ENCODE measurements around the gene PYDC2.
"Not testable (repeated sequence)": the region's sequence is repeated elsewhere in the genome, so short reads cannot be mapped to it uniquely, and the experiment has no call there.

PYDC2 gene

DNA sequence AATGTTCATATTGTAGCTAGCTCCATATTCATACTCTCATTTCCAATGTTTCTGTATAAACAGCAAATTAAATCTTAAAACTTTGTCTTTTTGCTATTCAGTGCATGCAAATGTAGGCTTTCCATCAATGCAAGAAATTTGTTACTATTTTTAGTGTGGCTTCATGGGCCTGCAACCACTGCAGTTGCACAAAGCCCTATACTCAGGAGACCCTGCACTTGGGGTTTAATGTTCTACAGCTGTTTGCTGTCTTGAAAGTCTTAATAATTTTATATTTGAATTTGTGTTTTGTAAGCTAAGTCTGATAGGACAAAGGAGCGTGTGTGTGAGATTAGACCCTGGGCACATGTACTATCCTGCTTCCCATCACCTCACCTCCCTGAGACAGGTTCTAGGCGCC lies 9.6 kb downstream of the PYDC2 start:
- DNase-seq (ENCODE audit: low spot score): no peak

DNA sequence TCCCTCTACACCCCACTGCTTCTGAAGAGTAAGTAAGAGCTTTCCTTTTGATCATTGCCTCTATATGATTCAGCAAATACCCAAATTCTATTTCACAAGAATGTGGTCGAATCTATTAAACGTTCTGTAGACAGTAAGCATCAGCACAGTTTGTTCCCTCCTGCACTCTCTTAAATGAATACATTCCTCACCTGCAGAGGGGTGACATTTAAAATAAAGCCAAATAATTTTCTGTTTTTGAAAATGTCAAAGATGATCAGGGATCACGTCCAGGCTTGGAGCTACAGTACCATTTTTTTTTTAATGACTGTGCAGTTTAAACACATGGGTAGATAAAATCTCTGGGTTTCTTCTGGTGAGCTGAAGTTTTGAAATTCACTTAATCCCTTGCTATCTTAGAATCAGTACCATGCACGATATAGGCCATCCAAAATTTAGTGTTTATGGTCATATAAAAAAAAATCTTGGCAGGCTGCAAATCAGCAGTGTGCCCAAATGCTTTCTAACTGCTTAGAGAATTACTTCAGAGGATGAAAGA lies 12.8 kb downstream of the PYDC2 start:
- no peak for DNase-seq (ENCODE audit: low spot score)

DNA sequence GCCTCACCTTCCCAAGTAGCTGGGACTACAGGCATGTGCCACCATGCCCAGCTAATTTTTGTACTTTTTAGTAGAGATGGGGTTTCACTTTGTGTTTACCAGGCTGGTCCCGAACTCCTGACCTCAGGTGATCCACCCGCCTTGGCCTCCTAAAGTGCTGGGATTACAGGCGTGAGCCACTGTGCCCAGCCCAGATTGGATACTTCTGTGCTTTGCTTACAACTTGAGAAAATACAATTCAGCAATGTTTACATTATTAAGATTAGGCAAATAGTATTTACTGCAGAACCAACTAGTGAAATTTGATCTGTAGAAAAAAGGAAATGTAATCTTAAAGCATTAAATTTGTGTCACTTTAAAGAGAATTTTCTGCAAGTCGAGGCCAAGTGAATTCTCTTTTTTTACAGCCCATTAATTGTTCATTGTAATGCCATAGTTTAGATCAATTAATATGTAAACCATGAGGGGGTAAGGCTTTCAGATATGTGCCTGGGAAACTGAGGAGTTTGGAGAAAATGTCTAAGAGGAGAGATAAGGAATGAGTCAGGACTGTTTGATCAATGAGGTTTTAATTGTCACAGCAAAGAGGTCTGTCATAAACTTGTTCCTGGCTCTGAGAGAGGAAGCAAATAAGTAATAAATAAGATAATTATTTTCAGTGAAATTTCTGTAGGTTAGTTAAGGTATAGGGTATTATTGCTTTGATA lies 15.3 kb downstream of the PYDC2 start:
- no peak for DNase-seq (ENCODE audit: low spot score)

DNA sequence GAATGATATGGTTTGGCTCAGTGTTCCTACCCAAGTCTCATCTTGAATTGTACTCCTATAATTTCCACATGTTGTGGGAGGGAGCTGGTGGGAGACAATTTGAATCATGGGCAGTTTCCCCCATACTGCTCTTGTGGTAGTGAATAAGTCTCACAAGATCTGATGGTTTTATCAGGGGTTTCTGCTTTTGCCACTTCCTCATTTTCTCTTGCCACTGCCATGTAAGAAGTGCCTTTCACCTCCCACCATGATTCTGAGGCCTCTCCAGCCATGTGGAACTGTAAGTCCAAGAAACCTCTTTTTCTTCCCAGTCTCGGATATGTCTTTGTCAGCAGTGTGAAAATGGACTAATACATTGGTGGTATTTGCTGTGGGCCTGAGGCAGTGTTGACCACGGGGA lies 23.0 kb downstream of the PYDC2 start:
- DNase-seq (ENCODE audit: low spot score): not testable (repeated sequence)

DNA sequence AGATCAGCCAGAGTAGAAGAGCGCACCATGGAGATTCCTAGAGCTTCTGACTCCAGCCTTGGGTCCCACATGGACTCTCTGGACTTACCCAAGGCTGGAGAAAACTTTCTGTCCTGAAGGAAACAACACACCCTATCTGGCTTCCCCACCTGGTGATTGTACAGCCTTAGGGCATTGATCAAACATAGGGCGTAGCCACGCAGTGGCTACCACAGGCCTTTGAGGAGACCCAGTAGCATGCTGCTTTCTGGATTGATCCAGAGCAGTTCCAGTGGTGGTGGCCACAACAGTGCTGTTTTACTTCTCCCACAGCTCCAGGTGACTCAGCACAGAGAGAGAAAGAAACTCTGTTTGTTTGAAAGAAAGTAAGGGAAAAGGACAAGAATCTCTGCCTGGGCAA lies 23.5 kb downstream of the PYDC2 start:
- no peak for DNase-seq (ENCODE audit: low spot score)

DNA sequence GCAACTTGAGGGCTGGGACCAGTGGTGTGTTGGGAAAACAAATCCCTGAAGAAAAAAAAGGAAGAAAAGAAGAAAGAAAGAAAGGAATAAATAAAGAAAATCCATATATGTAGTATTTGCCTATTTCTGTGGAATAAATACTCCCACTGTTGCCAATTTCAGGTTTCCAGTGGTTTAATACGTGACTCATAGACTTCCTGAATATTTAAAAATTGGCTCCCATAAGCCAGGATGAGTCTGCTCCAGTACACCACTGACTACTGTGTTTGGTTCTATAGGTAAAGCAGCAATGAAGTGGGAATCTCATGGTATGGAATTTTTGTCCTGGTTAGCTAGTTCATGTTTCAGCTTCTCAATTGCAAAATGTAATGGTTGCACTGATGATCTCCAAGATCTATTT lies 31.6 kb downstream of the PYDC2 start:
- DNase-seq (ENCODE audit: low spot score): peak; percentile 29

DNA sequence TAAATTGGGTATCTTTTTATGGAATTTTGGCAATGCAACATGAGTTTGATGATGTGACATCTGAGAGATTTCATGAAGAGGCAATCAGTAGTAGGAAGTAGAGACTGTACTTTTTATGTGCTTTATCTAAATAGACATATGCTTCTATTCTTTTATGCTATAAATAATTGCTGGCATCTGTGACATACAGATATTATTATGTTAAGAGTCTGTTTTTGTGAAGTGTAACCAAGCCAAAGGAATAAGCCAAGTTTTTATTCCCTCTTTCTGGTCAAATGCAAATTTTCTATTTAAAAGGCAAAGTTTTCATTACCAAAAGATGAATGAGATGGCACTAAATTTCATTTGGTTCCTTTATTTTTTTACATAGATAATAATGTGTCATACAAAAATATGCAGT lies 32.4 kb downstream of the PYDC2 start:
- no peak for DNase-seq (ENCODE audit: low spot score)

DNA sequence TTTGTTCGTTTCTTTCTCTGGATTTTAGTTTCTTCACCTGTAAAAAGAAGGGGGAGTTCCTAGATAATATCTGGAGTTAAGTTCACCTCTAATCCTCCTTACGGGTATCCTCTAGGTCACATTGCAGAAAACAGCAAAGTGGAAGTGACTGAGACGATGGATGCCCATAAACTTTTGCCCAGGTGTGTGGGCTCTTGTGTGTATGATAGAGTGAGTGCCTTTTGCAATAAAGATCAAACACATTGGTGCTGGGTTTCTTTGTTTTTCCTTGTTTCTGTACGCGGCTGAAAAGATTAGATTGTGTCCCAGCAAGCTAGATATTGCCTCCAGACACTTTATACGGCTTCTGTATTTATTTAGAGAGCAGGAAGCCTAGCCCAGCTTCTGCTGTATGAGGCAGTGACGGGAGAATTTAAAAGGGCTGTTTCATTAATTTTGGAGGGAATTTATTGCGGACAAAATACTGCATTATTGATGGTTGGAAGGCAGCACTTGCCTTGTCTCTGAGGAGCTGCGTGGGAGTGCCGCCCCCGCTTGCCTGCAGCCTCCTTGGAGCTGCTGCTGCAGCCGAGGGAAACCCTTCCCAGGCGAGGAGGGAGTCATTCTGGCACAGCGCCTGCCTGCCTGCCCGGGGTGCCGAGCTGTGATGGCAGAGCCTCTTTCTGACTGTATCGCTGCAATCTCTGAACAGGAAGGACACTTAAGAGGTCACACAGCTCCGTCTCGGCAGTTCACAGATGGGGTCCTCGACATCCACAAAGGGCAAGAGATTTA lies 38.5 kb downstream of the PYDC2 start:
- DNase-seq (ENCODE audit: low spot score): peak; percentile 46

DNA sequence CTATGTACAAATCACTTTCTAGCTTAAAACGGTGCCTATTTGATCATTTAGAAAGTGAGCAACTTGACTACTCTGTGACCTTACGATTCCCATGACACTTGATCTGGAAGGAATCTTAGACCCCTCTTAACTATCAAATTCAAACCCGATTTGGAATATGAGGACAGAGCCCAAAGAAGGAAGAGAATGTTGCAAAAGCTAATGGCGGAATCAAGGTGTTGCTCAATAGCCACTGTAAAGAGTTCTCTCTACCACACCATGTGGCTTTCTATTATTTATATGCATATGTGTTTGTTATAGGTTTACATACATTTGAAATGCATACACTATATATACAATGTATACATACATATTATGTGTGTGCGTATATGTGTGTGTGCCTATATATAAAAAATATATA lies 39.9 kb downstream of the PYDC2 start:
- no peak for DNase-seq (ENCODE audit: low spot score)

DNA sequence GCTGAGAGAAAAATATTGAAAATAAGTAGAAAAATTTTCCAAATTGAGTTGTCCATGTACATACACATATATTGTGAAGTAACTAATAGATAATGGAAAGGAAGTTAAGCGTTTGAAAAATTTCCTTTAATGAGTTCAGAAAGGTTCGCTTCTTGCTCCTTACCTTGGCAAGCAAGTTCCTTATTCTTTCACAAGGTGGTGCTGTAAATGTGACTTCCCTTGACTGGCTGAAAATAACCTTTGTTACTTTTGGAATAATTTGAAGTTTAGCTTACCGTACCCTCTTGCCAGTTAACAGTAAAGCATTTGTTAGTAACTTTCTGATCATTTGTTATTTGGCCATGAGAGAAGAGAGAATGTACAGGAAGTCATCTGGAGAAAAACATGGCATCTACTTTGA lies 41.6 kb downstream of the PYDC2 start:
- DNase-seq (ENCODE audit: low spot score): peak; percentile 19

DNA sequence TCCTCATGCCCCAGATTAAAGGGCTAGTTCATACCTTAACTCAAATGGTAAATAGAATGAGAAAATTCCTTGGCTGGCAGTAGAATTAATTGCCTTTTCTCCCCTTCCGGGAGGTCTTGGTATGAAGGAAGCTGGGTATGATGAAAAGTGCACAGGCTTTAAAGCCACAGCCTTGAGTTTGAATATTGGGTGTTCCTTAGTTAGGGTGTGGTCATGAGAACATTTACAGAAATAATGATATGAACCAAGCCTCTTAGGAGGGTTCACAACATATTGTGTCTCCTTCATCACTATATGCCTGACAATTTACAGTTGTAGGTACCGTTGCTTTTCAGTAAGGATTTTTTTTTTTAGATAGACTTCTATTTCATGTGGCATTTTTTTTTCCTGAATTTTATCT lies 48.1 kb downstream of the PYDC2 start:
- no peak for DNase-seq (ENCODE audit: low spot score)

Measured in COLO829 (cell line).